ENCODE measurements around the gene SMARCA4.

Gene SMARCA4

DNA sequence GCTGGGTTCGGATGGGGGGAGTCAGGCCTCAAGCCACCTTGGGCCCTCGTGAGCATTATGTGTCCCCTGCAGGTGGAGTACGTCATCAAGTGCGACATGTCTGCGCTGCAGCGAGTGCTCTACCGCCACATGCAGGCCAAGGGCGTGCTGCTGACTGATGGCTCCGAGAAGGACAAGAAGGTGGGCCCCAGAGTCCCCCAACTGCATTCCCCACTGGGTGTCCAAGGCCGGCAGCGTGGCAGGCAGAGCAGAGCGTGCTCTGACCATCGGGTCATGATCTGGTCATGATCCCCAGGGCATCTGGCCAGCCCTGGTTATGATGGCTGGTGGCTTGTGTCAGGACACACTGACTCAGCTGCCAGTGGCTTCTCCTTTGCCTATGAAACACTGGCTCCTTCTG is 63.4 kb downstream of the SMARCA4 start:
- Histone ChIP-seq H3K27ac (ENCODE audit: low read depth, low read length, poor library complexity, severe bottlenecking) (no peak overlapping the region), H3K9me3 (ENCODE audit: low read length) (no peaks in the 10 kb centered on the region), H2AFZ (ENCODE audit: low read length) (no peak overlapping the region), H3K4me3 (ENCODE audit: low read depth, low read length, poor library complexity, severe bottlenecking) (no peak overlapping the region), H3F3A (ENCODE audit: insufficient read depth, low read length) (no peaks in the 10 kb centered on the region), H3K36me3 (ENCODE audit: insufficient read depth, low read length) (peaks cover 99% of the 10 kb centered on the region), H3K4me2 (ENCODE audit: low read length) (no peak overlapping the region), H3K4me1 (ENCODE audit: insufficient read depth, low read length, severe bottlenecking) (no peaks in the 10 kb centered on the region), H3K79me2 (ENCODE audit: insufficient read depth, low read length) (no peaks in the 10 kb centered on the region), H3K9me2 (ENCODE audit: low read depth, low read length) (no peaks in the 10 kb centered on the region), H4K20me1 (ENCODE audit: insufficient read depth, low read length) (no peaks in the 10 kb centered on the region), H3K9ac (ENCODE audit: low read length) (no peak overlapping the region), H3K27me3 (ENCODE audit: insufficient read depth, low read length) (no peaks in the 10 kb centered on the region)
- TF ChIP-seq, protein P1, sequence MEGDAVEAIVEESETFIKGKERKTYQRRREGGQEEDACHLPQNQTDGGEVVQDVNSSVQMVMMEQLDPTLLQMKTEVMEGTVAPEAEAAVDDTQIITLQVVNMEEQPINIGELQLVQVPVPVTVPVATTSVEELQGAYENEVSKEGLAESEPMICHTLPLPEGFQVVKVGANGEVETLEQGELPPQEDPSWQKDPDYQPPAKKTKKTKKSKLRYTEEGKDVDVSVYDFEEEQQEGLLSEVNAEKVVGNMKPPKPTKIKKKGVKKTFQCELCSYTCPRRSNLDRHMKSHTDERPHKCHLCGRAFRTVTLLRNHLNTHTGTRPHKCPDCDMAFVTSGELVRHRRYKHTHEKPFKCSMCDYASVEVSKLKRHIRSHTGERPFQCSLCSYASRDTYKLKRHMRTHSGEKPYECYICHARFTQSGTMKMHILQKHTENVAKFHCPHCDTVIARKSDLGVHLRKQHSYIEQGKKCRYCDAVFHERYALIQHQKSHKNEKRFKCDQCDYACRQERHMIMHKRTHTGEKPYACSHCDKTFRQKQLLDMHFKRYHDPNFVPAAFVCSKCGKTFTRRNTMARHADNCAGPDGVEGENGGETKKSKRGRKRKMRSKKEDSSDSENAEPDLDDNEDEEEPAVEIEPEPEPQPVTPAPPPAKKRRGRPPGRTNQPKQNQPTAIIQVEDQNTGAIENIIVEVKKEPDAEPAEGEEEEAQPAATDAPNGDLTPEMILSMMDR (IDR thresholded peaks at IDR 0.05; ENCODE audit: low read length), result no peak
- TF ChIP-seq EZH2 (IDR thresholded peaks at IDR 0.05; ENCODE audit: borderline replicate concordance, low read length), result no peak

DNA sequence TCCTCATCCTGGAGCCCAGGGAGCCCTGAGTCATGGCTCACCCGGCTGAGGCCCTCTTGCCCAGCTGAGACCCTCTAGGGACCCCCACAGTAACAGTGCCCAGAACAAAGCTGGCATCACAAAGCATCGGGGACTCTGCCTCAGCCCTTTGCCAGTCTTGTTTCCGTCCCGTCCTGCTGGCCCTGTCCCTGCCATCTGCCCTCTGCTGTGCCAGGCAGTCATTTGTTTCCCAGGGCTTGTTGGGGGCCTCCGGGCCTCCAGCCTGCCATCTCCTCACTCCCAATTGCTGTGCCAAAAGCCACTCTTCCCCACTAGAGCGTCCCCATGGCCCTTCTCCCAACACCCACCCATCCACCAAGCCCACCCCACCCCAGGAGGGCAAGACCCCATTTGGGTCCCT is 64.2 kb downstream of the SMARCA4 start:
- Histone ChIP-seq H4K20me1 (ENCODE audit: insufficient read depth, low read length) (no peaks in the 10 kb centered on the region), H3K79me2 (ENCODE audit: insufficient read depth, low read length) (no peaks in the 10 kb centered on the region), H3K4me1 (ENCODE audit: insufficient read depth, low read length, severe bottlenecking) (no peaks in the 10 kb centered on the region), H3K9ac (ENCODE audit: low read length) (no peak overlapping the region), H2AFZ (ENCODE audit: low read length) (no peak overlapping the region), H3K9me3 (ENCODE audit: low read length) (no peaks in the 10 kb centered on the region), H3K36me3 (ENCODE audit: insufficient read depth, low read length) (peaks cover 98% of the 10 kb centered on the region), H3K27ac (ENCODE audit: low read depth, low read length, poor library complexity, severe bottlenecking) (no peak overlapping the region), H3F3A (ENCODE audit: insufficient read depth, low read length) (no peaks in the 10 kb centered on the region), H3K4me2 (ENCODE audit: low read length) (no peak overlapping the region), H3K27me3 (ENCODE audit: insufficient read depth, low read length) (no peaks in the 10 kb centered on the region), H3K4me3 (ENCODE audit: low read depth, low read length, poor library complexity, severe bottlenecking) (no peak overlapping the region), H3K9me2 (ENCODE audit: low read depth, low read length) (no peaks in the 10 kb centered on the region)
- no peak for TF ChIP-seq EZH2 (IDR thresholded peaks at IDR 0.05; ENCODE audit: borderline replicate concordance, low read length)
- TF ChIP-seq, protein P1 (IDR thresholded peaks at IDR 0.05; ENCODE audit: low read length), result no peak

DNA sequence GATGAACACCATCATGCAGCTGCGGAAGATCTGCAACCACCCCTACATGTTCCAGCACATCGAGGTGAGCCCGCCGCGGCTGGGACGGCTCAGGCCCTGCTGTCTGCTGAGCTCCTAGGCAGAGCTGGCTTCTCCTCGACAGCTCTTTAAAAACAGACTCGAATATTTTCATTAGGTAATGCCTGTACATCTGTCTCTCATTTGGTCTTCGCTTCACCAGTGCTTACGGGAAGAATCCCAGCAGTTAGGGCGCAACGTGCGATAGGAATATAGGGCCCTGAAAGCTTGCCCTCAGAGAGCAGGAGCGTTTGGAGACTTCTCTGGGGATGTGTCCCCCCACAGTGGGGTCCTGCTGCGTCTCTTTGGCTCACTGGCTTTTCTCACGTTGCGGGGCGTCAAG is 64.6 kb downstream of the SMARCA4 start:
- no peak overlapping the region for H3K9ac ChIP-seq (ENCODE audit: low read length)
- H3K9me3 ChIP-seq (ENCODE audit: low read length), result no peaks in the 10 kb centered on the region
- H3K4me3 ChIP-seq (ENCODE audit: low read depth, low read length, poor library complexity, severe bottlenecking), result no peak overlapping the region
- H3F3A ChIP-seq (ENCODE audit: insufficient read depth, low read length), result no peaks in the 10 kb centered on the region
- H3K4me1 ChIP-seq (ENCODE audit: insufficient read depth, low read length, severe bottlenecking), result no peaks in the 10 kb centered on the region
- no peaks in the 10 kb centered on the region for H3K9me2 ChIP-seq (ENCODE audit: low read depth, low read length)
- no peaks in the 10 kb centered on the region for H3K79me2 ChIP-seq (ENCODE audit: insufficient read depth, low read length)
- H4K20me1 ChIP-seq (ENCODE audit: insufficient read depth, low read length), result no peaks in the 10 kb centered on the region
- no peak overlapping the region for H3K4me2 ChIP-seq (ENCODE audit: low read length)
- peaks cover 98% of the 10 kb centered on the region for H3K36me3 ChIP-seq (ENCODE audit: insufficient read depth, low read length)
- no peak overlapping the region for H3K27ac ChIP-seq (ENCODE audit: low read depth, low read length, poor library complexity, severe bottlenecking)
- no peaks in the 10 kb centered on the region for H3K27me3 ChIP-seq (ENCODE audit: insufficient read depth, low read length)
- no peak for TF ChIP-seq EZH2 (IDR thresholded peaks at IDR 0.05; ENCODE audit: borderline replicate concordance, low read length)
- no peak overlapping the region for H2AFZ ChIP-seq (ENCODE audit: low read length)

DNA sequence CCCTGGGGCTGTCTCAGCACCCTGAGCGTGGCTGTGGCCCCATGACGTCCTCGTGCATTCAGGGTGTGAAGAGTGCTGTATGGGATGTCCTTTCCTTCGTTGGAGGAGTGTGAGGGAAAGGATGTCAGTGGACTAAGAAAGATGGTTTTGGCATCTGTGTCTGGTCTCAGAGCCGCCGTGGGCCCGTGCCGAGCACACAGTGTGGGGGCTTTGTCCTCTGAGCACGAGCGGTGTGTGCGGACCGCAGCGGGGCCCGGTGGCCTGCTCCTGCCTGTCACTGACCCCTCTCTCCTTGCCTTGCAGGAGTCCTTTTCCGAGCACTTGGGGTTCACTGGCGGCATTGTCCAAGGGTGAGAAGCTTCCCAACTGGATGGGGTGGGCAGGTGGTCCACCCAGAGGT is 65.2 kb downstream of the SMARCA4 start:
- no peaks in the 10 kb centered on the region for H4K20me1 ChIP-seq (ENCODE audit: insufficient read depth, low read length)
- TF ChIP-seq, protein P1 (IDR thresholded peaks at IDR 0.05; ENCODE audit: low read length), result no peak
- TF ChIP-seq EZH2 (IDR thresholded peaks at IDR 0.05; ENCODE audit: borderline replicate concordance, low read length), result no peak
- H3K4me2 ChIP-seq (ENCODE audit: low read length), result no peak overlapping the region
- H3K27me3 ChIP-seq (ENCODE audit: insufficient read depth, low read length), result no peaks in the 10 kb centered on the region
- H3K27ac ChIP-seq (ENCODE audit: low read depth, low read length, poor library complexity, severe bottlenecking), result no peak overlapping the region
- H3F3A ChIP-seq (ENCODE audit: insufficient read depth, low read length), result no peaks in the 10 kb centered on the region
- no peaks in the 10 kb centered on the region for H3K9me3 ChIP-seq (ENCODE audit: low read length)
- no peak overlapping the region for H3K4me3 ChIP-seq (ENCODE audit: low read depth, low read length, poor library complexity, severe bottlenecking)
- H3K4me1 ChIP-seq (ENCODE audit: insufficient read depth, low read length, severe bottlenecking), result peaks cover 1% of the 10 kb centered on the region
- H3K9ac ChIP-seq (ENCODE audit: low read length), result no peak overlapping the region
- H3K79me2 ChIP-seq (ENCODE audit: insufficient read depth, low read length), result no peaks in the 10 kb centered on the region
- H3K36me3 ChIP-seq (ENCODE audit: insufficient read depth, low read length), result peaks cover 98% of the 10 kb centered on the region
- no peak overlapping the region for H2AFZ ChIP-seq (ENCODE audit: low read length)
- H3K9me2 ChIP-seq (ENCODE audit: low read depth, low read length), result no peaks in the 10 kb centered on the region

Data from OCI-LY1 (cell line).